Transverse colon (tissue), 4 donors: ENCODE results near the gene SEBOX. TPM values are rescaled to one million over a fixed set of nuclear protein-coding genes. Genes with fewer than 3 reads are reported as not detected.

ENCODE experiments used
- DNase-seq: peaks from one replicate; pipeline ENCODE4 v3.0.0-alpha.2; 2019
- H3K27ac ChIP-seq, 4 donors: fragments of 200-600 bp; sonication (generic); 2 replicates each; pipeline ENCODE4 v1.5.1; 2016 to 2018; ENCODE audit warnings: inconsistent platforms in 4 of 4
- H3K27me3 ChIP-seq: fragments of 200-600 bp; sonication (generic); 2 replicates; pipeline ENCODE4 v1.5.1; 2017; ENCODE audit warnings: inconsistent platforms
- H3K36me3 ChIP-seq, 4 donors: fragments of 200-600 bp; sonication (generic); 2 replicates each; pipeline ENCODE4 v1.5.1; 2017 to 2019; ENCODE audit warnings: inconsistent platforms in 4 of 4
- H3K4me1 ChIP-seq, 4 donors: fragments of 200-600 bp; sonication (generic); 2 replicates each; pipeline ENCODE4 v1.5.1; 2017 to 2020; ENCODE audit warnings: inconsistent platforms in 4 of 4
- H3K4me3 ChIP-seq, 4 donors: fragments of 200-600 bp; sonication (generic); 1 replicate in 1 of 4; 2 replicates in 3 of 4; pipeline versions ENCODE4 v1.5.1 to v1.6.1; 2017 to 2019; ENCODE audit warnings: inconsistent platforms in 4 of 4
- H3K9me3 ChIP-seq, 2 donors: fragments of 200-600 bp; sonication (generic); 2 replicates each; pipeline ENCODE4 v1.5.1; 2017 to 2019; ENCODE audit warnings: inconsistent platforms in 2 of 2
- EP300 ChIP-seq: sonication (generic); formaldehyde crosslinking; IDR thresholded peaks from one replicate; pipeline ENCODE4 v1.6.1; 2017; ENCODE audit warnings: antibody characterized with exemption, low read depth
- POLR2A ChIP-seq: fragments of 450-650 bp; IDR thresholded peaks from one replicate; pipeline ENCODE4 v1.6.1; 2016; ENCODE audit warnings: antibody characterized with exemption, mild to moderate bottlenecking, moderate library complexity
- POLR2AphosphoS5 ChIP-seq, 3 donors: sonication (generic); formaldehyde crosslinking; IDR thresholded peaks; one replicate each; pipeline ENCODE4 v1.6.1; 2016; ENCODE audit warnings: antibody characterized with exemption in 3 of 3
- WGBS, 2 donors: methylation state at CpG; one replicate each; pipeline ENCODE4 v1.1.5; 2018; ENCODE audit warnings: low coverage in 1 of 2; 5-methylcytosine and 5-hydroxymethylcytosine counted together
- in situ Hi-C, 4 donors: fragments of 200-750 bp; cut with MboI; loops; one replicate each; pipeline versions ENCODE4 v1.15.0 to v1.15.1; 2017; ENCODE audit warnings: low sequenced_read_pairs in 3 of 4, low pct_ligation_motif_present in 1 of 4, low pct_unique_long_range_greater_than_20kb in 1 of 4
- intact Hi-C: fragments of 100-400 bp; cut with DNase I; formaldehyde crosslinking; loops from one replicate; pipeline ENCODE4 v1.15.1; 2023; ENCODE audit warnings: low total_unique reads
- total RNA-seq, 4 donors: library from RNA; depleted of rRNA; stranded (reverse); fragments of >200 nt; gene quantifications; one replicate each; pipeline ENCODE4 v1.1.0, GENCODE V29; 2016
- TF ChIP-seq, protein P1 (sequence below), 5 experiments: fragments of 200-600 bp in 3 of 5; fragments of 450-650 bp in 2 of 5; sonication (generic) in 3 of 5; IDR thresholded peaks; 1 replicate in 2 of 5; 2 replicates in 3 of 5; pipeline ENCODE4 v1.5.1; 2016 to 2017; ENCODE audit warnings: antibody characterized with exemption in 5 of 5, inconsistent platforms in 3 of 5, mild to moderate bottlenecking in 2 of 5, moderate library complexity in 1 of 5

SEBOX gene
- total RNA-seq, 4 donors from 2014 or later = not detected

DNA sequence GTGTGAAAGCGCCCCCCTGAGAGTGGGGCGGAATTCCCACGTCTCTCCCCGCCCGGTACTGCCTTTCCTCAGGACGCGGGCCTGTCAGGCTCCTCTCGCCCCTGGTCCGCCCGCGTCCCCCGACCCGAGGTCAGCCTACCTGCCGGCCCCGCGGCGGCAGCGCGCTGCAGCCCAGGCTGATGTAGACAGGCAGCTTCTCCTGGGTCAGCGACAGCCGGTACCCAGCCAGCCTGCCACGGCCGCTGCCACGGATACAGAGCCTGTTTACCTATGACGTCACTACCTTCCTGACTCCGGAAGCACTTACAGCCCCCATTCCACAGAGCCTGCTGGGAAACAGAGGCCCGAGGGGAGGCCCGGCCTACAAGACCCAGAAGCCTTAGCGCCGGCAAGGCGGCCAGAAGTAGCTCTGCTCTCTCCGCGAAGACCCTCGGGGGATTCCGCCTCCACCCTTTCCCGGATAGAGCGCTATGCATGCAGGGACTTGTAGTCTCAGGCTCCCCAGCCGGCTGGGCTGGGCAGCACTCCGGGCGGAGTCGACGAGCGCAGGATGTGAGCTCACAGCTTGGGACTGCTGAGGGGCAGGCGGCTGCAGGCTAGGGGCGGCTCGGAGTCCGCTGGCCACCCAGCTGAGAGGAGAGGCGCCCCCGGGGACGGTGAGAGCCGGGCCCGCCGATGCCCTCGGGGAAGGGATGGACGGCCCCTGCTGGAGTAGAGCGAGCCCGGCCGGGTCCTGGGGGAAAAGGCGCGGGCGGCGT, 29.6 kb downstream of the SEBOX start, which contains the start of the genes IFT20 and TNFAIP1:
Gene IFT20, minus strand, starts transcription at position 272 of the 758 bp plus-strand sequence. CDS start 3,487 bp downstream, outside the sequence.
Gene TNFAIP1, plus strand, starts transcription at position 561 of the 758 bp plus-strand sequence. CDS start 3,761 bp downstream, outside the sequence.
- WGBS, 2 donors = 1 to 4% methylated on average over 8 to 62 of the region's 62 CpGs
- intact Hi-C loops = no loop called here
- TF ChIP-seq POLR2A (peak; percentile 94), EP300 (no peak), POLR2AphosphoS5 (IDR thresholded peaks at IDR 0.05) (peak; percentile 96 to 98 (median 98))
- TF ChIP-seq, protein P1, sequence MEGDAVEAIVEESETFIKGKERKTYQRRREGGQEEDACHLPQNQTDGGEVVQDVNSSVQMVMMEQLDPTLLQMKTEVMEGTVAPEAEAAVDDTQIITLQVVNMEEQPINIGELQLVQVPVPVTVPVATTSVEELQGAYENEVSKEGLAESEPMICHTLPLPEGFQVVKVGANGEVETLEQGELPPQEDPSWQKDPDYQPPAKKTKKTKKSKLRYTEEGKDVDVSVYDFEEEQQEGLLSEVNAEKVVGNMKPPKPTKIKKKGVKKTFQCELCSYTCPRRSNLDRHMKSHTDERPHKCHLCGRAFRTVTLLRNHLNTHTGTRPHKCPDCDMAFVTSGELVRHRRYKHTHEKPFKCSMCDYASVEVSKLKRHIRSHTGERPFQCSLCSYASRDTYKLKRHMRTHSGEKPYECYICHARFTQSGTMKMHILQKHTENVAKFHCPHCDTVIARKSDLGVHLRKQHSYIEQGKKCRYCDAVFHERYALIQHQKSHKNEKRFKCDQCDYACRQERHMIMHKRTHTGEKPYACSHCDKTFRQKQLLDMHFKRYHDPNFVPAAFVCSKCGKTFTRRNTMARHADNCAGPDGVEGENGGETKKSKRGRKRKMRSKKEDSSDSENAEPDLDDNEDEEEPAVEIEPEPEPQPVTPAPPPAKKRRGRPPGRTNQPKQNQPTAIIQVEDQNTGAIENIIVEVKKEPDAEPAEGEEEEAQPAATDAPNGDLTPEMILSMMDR (IDR thresholded peaks at IDR 0.05) = no peak
- peak; percentile 98 for DNase-seq
- Histone ChIP-seq H3K36me3 (peaks cover 0 to 6% (median 0%) of the 10 kb centered on the region in 4 donors), H3K4me3 (peak within 1 kb of the TSS; percentile 82 to 94 (median 91)), H3K27ac (peak within 1 kb of the TSS; percentile 94 to 97 (median 96)), H3K9me3 (no peaks in the 10 kb centered on the region), H3K4me1 (peaks cover 13 to 42% (median 25%) of the 10 kb centered on the region in 4 donors), H3K27me3 (no peaks in the 10 kb centered on the region)
- in situ Hi-C loops = no loop called here

DNA sequence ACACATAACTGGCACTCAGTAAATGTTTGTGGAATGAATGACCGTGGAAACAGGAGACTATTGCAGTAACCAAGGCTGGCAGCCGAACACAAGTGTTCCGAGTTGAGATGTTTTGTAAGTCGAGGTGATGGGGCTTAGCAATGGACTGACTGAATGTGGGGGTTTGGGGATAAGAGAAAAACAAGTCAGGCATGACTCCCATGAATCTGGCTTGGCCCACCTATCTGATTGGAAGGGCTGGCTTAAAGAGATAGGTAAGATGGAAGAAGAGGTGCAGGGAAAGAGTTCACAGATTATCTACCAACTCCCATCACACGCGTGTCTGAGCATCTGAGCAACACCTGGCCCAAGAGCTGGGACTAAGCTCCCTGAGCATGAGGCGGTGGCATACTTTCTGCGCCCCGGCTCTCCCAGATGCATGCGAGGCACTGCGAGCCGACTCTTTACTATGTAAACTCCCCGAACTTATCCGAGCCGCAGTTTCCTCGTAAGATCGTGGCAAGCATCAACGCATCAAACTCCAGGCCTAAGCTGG, 30.3 kb downstream of the SEBOX start:
- Histone ChIP-seq H3K27ac (peak overlapping the region; percentile 94 to 97 (median 96)), H3K9me3 (no peaks in the 10 kb centered on the region), H3K27me3 (no peaks in the 10 kb centered on the region), H3K36me3 (peaks cover 0 to under 1% (median 0%) of the 10 kb centered on the region in 4 donors), H3K4me3 (peak overlapping the region; percentile 79 to 94 (median 91)), H3K4me1 (peaks cover 13 to 42% (median 25%) of the 10 kb centered on the region in 4 donors)
- no peak for DNase-seq
- intact Hi-C loops (no loop called here), in situ Hi-C loops (no loop called here)
- 8 to 30% methylated on average over 4 to 18 of the region's 18 CpGs for WGBS, 2 donors
- no peak for TF ChIP-seq POLR2A
- no peak for TF ChIP-seq EP300
- TF ChIP-seq, protein P1 (IDR thresholded peaks at IDR 0.05) = no peak
- no peak for TF ChIP-seq POLR2AphosphoS5 (IDR thresholded peaks at IDR 0.05)

DNA sequence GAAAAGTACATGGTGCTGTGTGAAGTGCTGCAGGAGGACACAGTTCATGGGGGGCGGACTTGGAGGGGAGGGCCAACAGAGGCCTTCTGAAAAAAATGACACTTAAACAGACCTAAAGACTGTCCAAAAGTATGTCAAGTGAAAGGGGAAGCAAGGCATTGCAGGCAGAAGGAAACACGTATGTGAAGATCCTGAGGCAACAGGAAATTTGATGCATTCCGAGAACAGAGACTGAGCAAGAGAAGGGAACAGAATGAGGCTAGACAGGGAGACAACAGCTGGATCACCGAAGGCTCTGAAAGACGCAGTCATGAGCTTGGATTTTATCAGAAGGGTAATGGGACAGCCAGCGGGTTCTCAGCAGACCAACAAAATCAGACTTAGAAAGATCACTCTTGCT, 30.8 kb downstream of the SEBOX start:
- no peak for TF ChIP-seq POLR2AphosphoS5 (IDR thresholded peaks at IDR 0.05)
- Histone ChIP-seq H3K4me1 (peaks cover 13 to 42% (median 25%) of the 10 kb centered on the region in 4 donors), H3K36me3 (peaks cover 0 to 4% (median under 1%) of the 10 kb centered on the region in 4 donors), H3K9me3 (no peaks in the 10 kb centered on the region), H3K4me3 (peak overlapping the region in 2 of 4 donors; percentile 91 to 94), H3K27me3 (no peaks in the 10 kb centered on the region), H3K27ac (peak overlapping the region; percentile 94 to 97 (median 96))
- no peak for DNase-seq
- in situ Hi-C loops (no loop called here), intact Hi-C loops (no loop called here)
- 62 to 70% methylated on average over 6 of the region's 6 CpGs for WGBS, 2 donors

DNA sequence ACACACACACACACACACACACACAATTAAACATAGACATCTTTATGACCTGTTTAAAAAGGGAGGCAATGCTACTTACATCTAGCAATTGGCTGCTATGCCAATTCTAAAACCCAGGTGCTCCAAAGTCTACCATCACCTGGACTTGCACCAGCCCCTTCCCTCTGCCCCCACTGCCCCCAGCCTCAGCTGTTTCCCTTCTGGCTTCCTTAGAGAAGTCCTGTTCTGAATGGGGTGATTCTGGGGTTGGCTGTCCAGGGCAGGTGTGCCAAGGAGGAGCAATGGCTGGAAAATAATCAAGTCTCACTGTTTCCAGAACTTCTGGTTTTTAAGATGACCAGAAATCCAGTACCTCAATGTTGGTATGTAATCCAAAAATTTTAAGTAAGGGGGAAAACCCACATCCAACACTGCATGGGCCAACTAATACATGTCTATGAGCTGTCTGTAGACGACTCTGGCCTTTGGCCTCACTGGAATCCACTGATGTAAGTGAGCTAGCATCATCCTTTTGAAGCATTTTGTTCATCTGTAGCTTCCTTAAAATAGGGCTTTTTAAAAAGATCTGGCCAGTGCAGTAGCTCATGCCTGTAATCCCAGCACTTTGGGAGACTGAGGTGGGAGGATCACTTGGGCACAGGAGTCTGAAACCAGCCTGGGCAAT, 31.8 kb downstream of the SEBOX start:
- DNase-seq = peak; percentile 2
- Histone ChIP-seq H3K4me3 (no peak overlapping the region), H3K27me3 (no peaks in the 10 kb centered on the region), H3K9me3 (no peaks in the 10 kb centered on the region), H3K27ac (no peak overlapping the region), H3K36me3 (peaks cover 0 to 14% (median 5%) of the 10 kb centered on the region in 4 donors), H3K4me1 (peaks cover 13 to 40% (median 25%) of the 10 kb centered on the region in 4 donors)
- in situ Hi-C loops = no loop called here
- intact Hi-C loops = no loop called here
- TF ChIP-seq EP300 = no peak
- TF ChIP-seq POLR2A = no peak
- no peak for TF ChIP-seq POLR2AphosphoS5 (IDR thresholded peaks at IDR 0.05)
- TF ChIP-seq, protein P1 (IDR thresholded peaks at IDR 0.05) = no peak
- WGBS, 2 donors = 58 to 60% methylated on average over 1 of the region's 1 CpG
